ENCODE measurements around the gene TSNAXIP1.
"Not testable (repeated sequence)": the region's sequence is repeated elsewhere in the genome, so short reads cannot be mapped to it uniquely, and the experiment has no call there.

The TSNAXIP1 gene

GRCh38 chr16:67858500-67858899 lies 51.8 kb downstream of the TSNAXIP1 start:
- in situ Hi-C loops (cut with HindIII; ENCODE audit: low sequenced_read_pairs), result no loop called here

- in situ Hi-C loops (cut with HindIII; ENCODE audit: low sequenced_read_pairs), result no loop called here
Measured at GRCh38 chr16:67860589-67861398, 54.1 kb downstream of the TSNAXIP1 start.

- in situ Hi-C loops (cut with HindIII; ENCODE audit: low sequenced_read_pairs), result no loop called here
Measured at GRCh38 chr16:67861877-67862276, 55.2 kb downstream of the TSNAXIP1 start.

GRCh38 chr16:67862623-67863583 lies 56.2 kb downstream of the TSNAXIP1 start:
- in situ Hi-C loops (cut with HindIII; ENCODE audit: low sequenced_read_pairs), result no loop called here

- in situ Hi-C loops (cut with HindIII; ENCODE audit: low sequenced_read_pairs), result not testable (repeated sequence)
Measured at GRCh38 chr16:67864044-67864443, 57.4 kb downstream of the TSNAXIP1 start.

GRCh38 chr16:67864594-67864993 lies 57.9 kb downstream of the TSNAXIP1 start:
- in situ Hi-C loops (cut with HindIII; ENCODE audit: low sequenced_read_pairs), result no loop called here

- in situ Hi-C loops (cut with HindIII; ENCODE audit: low sequenced_read_pairs), result no loop called here
Measured at GRCh38 chr16:67865318-67865717, 58.6 kb downstream of the TSNAXIP1 start.

GRCh38 chr16:67868290-67868689 lies 61.6 kb downstream of the TSNAXIP1 start:
- in situ Hi-C loops (cut with HindIII; ENCODE audit: low sequenced_read_pairs), result no loop called here

GRCh38 chr16:67869653-67870052 lies 63.0 kb downstream of the TSNAXIP1 start:
- in situ Hi-C loops (cut with HindIII; ENCODE audit: low sequenced_read_pairs), result no loop called here

- in situ Hi-C loops (cut with HindIII; ENCODE audit: low sequenced_read_pairs), result no loop called here
Measured at GRCh38 chr16:67871256-67871655, 64.6 kb downstream of the TSNAXIP1 start.

GRCh38 chr16:67872131-67872630 lies 65.5 kb downstream of the TSNAXIP1 start:
- in situ Hi-C loops (cut with HindIII; ENCODE audit: low sequenced_read_pairs), result no loop called here

GRCh38 chr16:67872631-67873434 lies 66.1 kb downstream of the TSNAXIP1 start, which contains the start of gene EDC4:
EDC4 (plus strand) TSS chr16:67873052; CDS start chr16:67873262, 210 bp downstream.
- in situ Hi-C loops (cut with HindIII; ENCODE audit: low sequenced_read_pairs), result no loop called here

GRCh38 chr16:67873435-67874370 lies 67.0 kb downstream of the TSNAXIP1 start:
- in situ Hi-C loops (cut with HindIII; ENCODE audit: low sequenced_read_pairs), result no loop called here

GRCh38 chr16:67874372-67874771 lies 67.7 kb downstream of the TSNAXIP1 start:
- in situ Hi-C loops (cut with HindIII; ENCODE audit: low sequenced_read_pairs), result no loop called here

GRCh38 chr16:67877064-67877463 lies 70.4 kb downstream of the TSNAXIP1 start:
- in situ Hi-C loops (cut with HindIII; ENCODE audit: low sequenced_read_pairs), result no loop called here
